LHCN-M2 (cell line): ENCODE data around the gene SLC6A11. TPM values are rescaled to one million over a fixed set of nuclear protein-coding genes. Genes with fewer than 3 reads are reported as not detected.

ENCODE experiments used
- DNase-seq: peaks from one replicate; pipeline ENCODE4 v3.0.0-alpha.2; 2012; ENCODE audit warnings: low read depth
- total RNA-seq: library from RNA; depleted of rRNA; stranded (reverse); fragments of >200 nt; gene quantifications from 2 replicates; pipeline ENCODE4 v1.2.3, GENCODE V29; 2014

The SLC6A11 gene
- total RNA-seq, 1 experiment from 2014 or later = not detected

- no peak for DNase-seq
These were observed 25.3 kb upstream of the SLC6A11 start for GRCh38 chr3:10790713-10791112.

GRCh38 chr3:10792208-10792607 lies 23.8 kb upstream of the SLC6A11 start:
- DNase-seq = no peak

GRCh38 chr3:10798600-10799367 lies 17.2 kb upstream of the SLC6A11 start:
- no peak for DNase-seq

- DNase-seq = no peak
These were observed 11.8 kb upstream of the SLC6A11 start for GRCh38 chr3:10804183-10804648.

GRCh38 chr3:10806006-10806405 lies 10.0 kb upstream of the SLC6A11 start:
- no peak for DNase-seq

- DNase-seq = no peak
These were observed 7.8 kb upstream of the SLC6A11 start for GRCh38 chr3:10808130-10808735.

- no peak for DNase-seq
These were observed 7.1 kb upstream of the SLC6A11 start for GRCh38 chr3:10808974-10809373.

- DNase-seq = no peak
These were observed 5.7 kb upstream of the SLC6A11 start for GRCh38 chr3:10810376-10810775.

- DNase-seq = no peak
These were observed 2.6 kb upstream of the SLC6A11 start for GRCh38 chr3:10813425-10813824.

GRCh38 chr3:10814623-10815022 lies 1.4 kb upstream of the SLC6A11 start:
- no peak for DNase-seq

- no peak for DNase-seq
These were observed 541 bp upstream of the SLC6A11 start for GRCh38 chr3:10815487-10815886.

GRCh38 chr3:10816863-10817253 lies 830 bp downstream of the SLC6A11 start:
- no peak for DNase-seq

- DNase-seq = no peak
These were observed 1.5 kb downstream of the SLC6A11 start for GRCh38 chr3:10817506-10817905.

- no peak for DNase-seq
These were observed 6.0 kb downstream of the SLC6A11 start for GRCh38 chr3:10822055-10822454.

- no peak for DNase-seq
These were observed 6.9 kb downstream of the SLC6A11 start for GRCh38 chr3:10822708-10823515.

GRCh38 chr3:10823516-10823818 lies 7.4 kb downstream of the SLC6A11 start:
- no peak for DNase-seq

GRCh38 chr3:10824468-10824867 lies 8.4 kb downstream of the SLC6A11 start:
- no peak for DNase-seq

- no peak for DNase-seq
These were observed 17.9 kb downstream of the SLC6A11 start for GRCh38 chr3:10833855-10834414.

- DNase-seq = no peak
These were observed 18.9 kb downstream of the SLC6A11 start for GRCh38 chr3:10834951-10835350.

GRCh38 chr3:10835406-10835805 lies 19.4 kb downstream of the SLC6A11 start:
- DNase-seq = no peak

- DNase-seq = no peak
These were observed 20.6 kb downstream of the SLC6A11 start for GRCh38 chr3:10836676-10837075.

- DNase-seq = no peak
These were observed 21.8 kb downstream of the SLC6A11 start for GRCh38 chr3:10837849-10838248.
